ENCODE results near the gene APBA2.
"Not testable (repeated sequence)": the region's sequence is repeated elsewhere in the genome, so short reads cannot be mapped to it uniquely, and the experiment has no call there.

The APBA2 gene

DNA sequence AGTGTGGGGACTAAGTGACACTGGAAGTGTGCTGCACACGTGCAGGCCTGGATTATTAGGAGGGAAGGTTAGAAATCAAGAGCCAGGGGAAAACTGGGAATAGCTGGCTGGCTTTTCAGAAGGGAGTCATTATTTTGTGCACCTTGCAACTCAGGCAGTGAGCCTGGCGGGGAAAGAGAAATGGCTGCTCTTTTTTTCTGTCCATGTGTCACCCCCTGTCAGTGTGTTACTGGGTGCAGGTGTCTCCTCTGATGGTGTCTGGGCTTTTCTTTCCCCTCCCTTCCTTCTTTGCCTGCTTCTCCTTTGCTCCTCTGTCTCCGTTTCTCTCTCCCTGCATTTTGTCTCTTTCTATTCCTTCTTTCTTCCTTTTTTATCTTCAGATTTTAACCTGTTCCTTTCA, 130.7 kb downstream of the APBA2 start:
- no peak for DNase-seq

DNA sequence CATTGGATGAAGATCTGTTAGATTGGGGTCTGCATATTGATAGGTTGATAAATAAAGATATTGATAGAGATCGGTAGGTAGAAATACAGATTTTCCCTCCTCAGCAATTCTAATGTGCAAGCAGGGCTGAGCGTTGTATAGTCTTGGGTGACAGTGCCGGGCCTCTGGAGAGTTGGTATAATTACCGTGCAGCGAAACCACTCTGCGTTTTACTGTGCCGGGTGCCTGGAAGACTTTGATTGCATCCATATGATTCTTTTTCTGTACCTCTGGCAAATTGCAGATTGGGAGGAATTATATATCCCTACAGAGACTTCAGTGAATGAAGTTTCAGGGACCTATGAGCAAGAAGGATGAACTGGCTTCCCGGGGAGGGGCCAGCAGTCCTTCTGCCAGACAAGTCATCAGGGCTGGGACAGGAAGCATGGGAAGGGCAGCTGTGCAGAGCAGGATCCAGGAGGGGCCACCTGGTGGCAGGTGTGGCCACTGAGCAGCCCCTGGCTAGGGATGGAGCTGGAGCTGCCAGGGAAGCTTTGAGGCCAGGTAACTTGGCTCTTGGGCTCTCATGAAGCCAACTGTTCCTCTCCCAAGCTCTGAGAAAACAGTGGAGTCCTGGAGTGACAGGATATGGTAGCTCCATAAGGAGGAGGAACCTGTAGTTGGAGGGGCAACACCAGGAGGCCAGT, 132.5 kb downstream of the APBA2 start:
- DNase-seq, result no peak

GRCh38 chr15:29018995-29019976, 133.5 kb downstream of the APBA2 start:
- no peak for DNase-seq

GRCh38 chr15:29021857-29022256, 136.1 kb downstream of the APBA2 start:
- DNase-seq, result no peak

DNA sequence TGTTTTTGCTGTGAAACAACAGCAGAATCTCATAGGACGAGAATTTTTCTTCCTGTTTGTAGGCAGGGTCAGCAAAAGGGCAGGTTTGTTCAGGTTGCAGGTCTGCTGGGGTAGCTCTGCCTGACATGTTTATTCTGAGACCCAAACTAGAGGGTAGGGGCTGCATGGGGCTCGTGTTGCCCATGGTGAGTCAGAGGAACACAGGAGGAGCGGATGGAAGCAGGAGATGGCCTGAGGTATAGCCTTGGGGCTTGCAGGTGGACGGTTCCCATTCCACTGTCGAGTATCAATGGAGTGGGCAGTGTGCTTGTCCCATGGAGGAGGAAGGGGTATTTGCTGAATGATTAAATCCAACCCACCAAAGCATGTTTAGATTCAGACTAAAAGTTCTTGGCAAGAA, 138.9 kb downstream of the APBA2 start:
- DNase-seq, result no peak

DNA sequence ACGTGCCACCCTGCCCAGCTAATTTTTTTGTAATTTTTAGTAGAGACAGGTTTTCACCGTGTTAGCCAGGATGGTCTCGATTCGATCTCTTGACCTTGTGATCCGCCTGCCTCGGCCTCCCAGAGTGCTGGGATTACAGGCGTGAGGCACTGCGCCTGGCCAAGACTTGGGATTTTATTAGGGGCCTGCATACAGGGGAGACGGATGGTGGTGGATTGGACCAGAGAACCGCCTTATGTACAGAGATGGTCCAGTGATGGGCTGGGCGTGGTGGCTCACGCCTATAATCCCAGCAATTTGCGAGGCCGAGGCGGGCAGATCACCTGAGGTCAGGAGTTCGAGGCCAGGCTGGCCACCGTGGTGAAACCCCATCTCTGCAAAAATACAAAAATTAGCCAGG, 139.6 kb downstream of the APBA2 start:
- DNase-seq, result not testable (repeated sequence)

- DNase-seq, result not testable (repeated sequence)
These were observed 142.4 kb downstream of the APBA2 start for GRCh38 chr15:29028158-29028557.

DNA sequence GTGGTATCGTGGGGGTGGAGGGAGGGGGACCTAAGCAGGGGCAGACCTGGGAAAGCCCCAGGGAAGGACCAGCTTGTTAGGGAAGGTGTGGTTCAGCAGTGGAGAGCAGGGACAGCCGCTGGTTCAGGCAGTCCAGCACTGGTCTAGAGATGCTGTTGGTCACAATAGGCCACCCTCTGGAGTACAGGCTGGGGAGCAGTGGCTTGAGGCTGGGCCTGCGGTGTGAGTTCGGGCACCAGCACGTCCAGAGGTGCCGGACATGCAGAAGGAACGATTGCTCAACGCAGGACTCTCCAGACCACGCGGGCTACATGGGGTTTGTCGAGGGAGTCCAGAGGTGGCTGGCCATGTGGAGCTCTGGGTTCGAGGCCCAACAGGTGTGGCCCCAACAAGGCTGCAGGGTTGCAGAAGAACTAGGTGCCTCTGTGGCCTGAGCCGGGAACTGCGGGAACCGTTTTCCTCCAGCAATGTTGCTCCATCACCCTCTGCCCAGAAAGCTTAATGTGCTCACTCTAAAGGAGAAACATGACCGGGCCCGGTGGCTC, 143.9 kb downstream of the APBA2 start:
- DNase-seq, result no peak

DNA sequence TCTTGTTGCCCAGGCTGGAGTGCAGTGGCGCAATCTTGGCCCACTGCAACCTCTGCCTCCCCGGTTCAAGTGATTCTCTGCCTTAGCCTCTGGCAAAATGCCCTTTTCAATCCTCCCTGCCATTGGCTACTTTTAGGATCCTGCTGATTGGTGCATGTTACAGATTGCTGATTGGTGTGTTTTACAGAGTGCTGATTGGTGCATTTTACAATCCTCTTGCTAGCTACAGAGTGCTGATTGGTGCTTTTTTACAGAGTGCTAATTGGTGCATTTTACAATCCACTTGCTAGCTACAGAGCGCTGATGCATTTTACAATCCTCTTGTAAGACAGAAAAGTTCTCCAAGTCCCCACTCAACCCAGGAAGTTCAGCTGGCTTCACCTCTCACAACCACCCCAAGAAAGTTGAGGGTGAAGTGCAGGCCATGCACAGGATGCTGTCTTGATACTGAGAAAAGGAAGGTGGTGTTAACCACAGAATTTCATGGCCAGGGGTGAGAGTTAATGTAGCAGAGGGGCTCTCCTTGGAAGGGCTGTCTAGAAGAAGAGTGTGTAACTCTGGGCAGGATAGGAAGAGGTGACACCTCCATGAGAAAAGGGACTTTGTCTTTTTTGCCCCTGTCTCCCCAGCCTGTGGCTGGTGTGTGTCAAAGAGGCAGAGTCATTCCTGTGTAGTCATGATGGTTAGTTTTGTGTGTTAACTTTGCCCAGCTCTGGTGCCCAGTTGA, 145.9 kb downstream of the APBA2 start:
- no peak for DNase-seq

DNA sequence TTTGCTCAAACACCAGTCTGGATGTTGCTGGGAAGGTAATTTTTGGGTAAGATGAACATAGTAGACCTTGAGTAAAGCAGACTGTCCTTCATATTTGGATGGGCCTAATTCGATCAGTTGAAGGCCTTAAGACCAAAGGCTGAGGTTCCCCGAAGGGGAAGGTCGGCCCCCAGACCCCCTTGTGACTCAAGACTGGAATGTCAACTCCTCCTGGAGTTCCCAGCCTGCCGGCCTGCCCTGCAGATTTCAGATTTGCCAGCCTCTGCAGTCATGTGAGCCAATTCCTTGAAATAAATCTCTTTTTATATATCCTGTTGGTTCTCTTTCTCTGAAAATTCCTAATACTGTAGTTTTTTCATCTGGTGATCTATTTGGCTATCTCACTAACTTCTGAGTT, 146.5 kb downstream of the APBA2 start:
- no peak for DNase-seq

GRCh38 chr15:29032751-29033150, 147.0 kb downstream of the APBA2 start:
- no peak for DNase-seq

DNA sequence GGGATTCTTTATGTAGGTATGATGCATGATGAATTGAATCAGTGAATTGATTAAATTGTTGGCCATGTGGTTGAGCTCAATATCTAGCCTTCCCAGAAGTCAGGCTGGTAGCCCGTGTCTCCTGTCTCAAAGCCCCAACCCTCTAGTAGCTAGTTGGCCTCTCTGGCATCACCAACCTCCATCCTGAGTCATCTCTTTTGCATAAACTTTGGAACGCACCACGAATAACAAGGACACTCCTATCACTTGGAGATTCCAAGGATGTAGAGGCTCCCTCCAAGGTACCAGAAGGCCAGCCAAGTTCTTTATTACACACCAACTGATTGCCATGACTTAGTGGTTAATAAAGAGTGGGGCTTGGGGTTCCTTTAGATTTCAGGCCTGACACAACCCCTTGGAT, 148.4 kb downstream of the APBA2 start:
- DNase-seq, result no peak

DNA sequence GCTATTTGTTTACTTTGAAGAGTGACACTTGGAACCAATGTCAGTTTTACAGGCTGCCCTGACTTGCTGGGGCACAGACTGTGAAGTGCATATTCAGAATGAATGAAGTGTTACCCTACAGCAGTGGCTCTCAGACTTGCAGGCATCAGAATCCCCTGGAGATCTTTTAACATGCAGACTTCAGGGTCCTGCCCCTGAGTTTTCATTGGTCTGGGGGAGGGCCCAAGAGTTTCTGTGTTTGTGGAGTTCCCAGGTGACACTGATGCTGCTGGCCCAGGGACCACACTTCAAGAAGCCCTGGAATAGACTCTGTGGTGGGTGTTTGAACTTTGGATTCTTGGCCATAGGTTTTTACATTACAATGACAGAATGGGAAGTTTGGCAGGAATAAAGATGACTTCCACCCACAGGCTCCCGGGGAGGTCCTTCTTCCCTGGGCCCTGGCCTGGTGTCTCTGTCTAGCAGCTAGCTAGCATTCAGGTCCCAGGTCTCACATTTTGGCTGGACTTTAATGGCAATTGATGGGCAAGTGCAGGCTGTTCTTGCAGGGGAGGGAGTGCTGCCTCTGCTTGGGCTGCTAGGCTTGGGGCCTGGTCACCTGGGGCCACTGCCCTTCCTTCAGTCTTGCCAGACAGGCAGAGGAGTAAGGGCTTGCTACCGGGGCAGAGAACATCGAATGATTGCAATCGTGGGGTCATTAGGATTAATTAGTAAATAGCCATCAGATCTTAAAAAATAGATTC, 149.0 kb downstream of the APBA2 start:
- DNase-seq, result no peak

GRCh38 chr15:29035336-29036285, 149.8 kb downstream of the APBA2 start:
- no peak for DNase-seq

DNA sequence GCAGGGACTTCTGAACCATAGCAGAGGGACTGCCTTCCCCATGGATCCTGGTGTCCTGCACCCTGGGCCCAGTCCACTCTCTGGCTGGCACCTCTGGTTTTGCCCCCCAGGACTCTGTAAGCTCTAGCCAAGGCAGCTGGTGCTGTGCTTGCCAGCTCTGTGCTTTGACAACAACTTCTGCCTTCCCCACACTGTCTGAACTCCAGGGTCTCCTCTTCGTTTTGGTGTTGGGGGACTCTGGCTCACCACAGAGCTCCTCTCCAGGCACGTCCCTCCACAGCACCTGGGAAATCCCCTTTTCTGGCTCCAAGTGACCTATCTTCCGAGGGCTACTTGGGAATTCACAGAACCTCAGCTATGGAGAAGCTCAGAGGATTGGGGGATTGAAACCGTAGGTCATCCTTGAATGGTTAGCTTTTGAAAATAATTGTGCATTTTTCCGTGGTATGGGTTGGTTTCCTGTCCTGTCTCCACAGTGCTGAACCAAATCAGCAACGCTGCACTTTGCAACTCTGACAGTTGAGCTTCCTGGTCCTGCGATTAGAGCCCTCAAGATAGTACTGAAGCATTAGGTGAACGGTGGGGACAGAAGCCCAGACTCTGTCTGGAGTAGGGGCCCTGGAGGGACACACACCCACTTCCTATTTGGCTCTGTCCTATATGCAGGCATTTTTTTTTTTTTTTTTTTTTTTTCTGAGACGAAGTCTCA, 152.4 kb downstream of the APBA2 start:
- no peak for DNase-seq

DNA sequence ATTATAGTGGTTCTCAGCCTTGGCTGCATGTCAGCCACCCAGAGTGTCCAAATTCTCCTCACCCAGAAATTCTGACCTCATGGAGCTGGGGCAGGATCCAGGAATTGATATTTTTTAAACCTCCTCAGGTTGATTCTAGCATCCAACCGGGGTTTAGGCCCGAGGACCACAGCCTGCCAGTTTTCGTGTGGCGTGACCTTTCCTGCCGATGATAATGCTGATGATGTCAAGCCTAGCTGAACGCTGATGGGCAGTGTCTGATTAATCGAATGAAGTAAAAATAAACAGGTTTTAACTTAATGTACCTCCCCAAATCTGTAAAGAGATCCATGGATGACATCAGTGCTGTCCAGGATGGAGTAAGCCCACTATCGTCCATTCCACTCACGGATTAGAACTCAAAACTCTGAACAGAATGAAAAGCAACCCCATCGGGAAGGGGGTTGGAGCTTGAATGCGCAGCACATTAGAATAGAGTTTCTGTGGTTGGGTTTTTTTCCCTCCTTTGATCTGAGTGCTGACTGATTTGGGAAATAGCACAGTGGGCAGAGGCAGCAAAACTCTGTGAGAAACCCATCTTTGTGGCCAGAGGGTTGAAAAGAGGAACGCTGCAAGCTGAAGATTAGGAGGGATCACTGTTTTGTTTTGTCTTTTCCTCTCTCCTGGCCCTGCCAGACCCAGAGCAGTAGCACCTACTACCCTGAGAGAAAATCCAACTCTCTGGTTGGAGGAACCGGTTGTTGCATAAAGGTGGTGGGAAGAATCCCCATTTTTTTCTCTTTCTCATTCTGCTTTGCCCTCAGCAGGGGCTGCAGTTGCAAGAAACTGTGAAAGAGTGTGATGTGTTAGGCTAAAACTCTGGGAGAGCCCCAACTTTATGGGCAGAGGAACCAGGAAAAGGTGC, 153.9 kb downstream of the APBA2 start:
- DNase-seq, result no peak

GRCh38 chr15:29040370-29040751, 154.6 kb downstream of the APBA2 start:
- DNase-seq, result no peak

GRCh38 chr15:29043736-29044502, 158.1 kb downstream of the APBA2 start:
- DNase-seq, result no peak

- DNase-seq, result no peak
These were observed 158.7 kb downstream of the APBA2 start for GRCh38 chr15:29044503-29044901.

Measured in activated gamma-delta T cell (primary cell).